Effector CD4-positive, alpha-beta T cell (primary cell): ENCODE results near the gene NDST4. TPM values are rescaled to one million over a fixed set of nuclear protein-coding genes. Genes with fewer than 3 reads are reported as not detected.

Experiments
- DNase-seq: peaks from one replicate; pipeline ENCODE4 v3.0.0-alpha.2; 2020
- total RNA-seq: gene quantifications from one replicate; lab custom pipeline; 2026; lab: John Stamatoyannopoulos, UW

The NDST4 gene
- not detected for total RNA-seq

- no peak for DNase-seq
Measured at GRCh38 chr4:115113506-115114106, at the start of gene NDST4. TSS of gene NDST4 (minus strand) at chr4:115113620. CDS start at chr4:115077036, 36,584 bp downstream.

DNA sequence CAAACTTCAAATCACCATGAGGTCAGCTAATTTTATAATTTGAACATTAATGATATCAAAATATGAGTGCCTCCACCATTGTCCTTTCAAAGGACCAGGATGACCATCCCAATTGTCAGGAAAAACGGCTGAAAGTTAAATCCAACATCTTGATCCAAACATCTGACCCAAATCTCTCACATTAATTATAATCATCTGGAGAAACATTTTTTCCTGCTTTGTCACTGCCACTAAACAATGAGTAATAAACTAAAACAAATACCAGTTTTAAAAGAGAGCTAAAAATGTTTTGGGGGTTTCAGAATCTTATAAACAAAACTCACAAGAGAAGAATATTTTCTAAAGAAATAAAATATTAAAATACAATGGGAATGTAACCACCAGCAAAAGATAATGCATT lies 45.7 kb upstream of the NDST4 start:
- no peak for DNase-seq

- DNase-seq, result no peak
Measured at GRCh38 chr4:115158296-115158695, 44.9 kb upstream of the NDST4 start.

- no peak for DNase-seq
Measured at GRCh38 chr4:115154826-115155225, 41.4 kb upstream of the NDST4 start.

DNA sequence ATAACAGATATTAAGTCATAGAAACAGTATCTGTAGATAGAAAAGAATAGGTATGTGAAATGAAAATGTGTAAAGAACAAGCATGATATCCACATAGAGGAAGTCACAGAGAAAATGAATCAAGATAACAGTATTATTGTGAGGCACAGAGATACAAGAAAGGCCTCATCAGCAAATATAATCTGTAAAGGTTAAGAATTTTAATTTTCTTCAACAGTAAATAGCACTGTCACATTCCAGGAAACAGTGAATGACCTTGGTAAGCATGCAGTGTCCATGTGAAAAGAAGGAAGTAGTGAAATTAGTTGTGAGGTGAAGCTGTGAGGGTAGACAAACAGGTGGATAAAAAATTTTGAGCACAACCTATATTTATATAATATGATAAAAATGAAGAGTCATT lies 39.5 kb upstream of the NDST4 start:
- DNase-seq, result no peak

GRCh38 chr4:115152081-115152480 lies 38.7 kb upstream of the NDST4 start:
- DNase-seq, result no peak

DNA sequence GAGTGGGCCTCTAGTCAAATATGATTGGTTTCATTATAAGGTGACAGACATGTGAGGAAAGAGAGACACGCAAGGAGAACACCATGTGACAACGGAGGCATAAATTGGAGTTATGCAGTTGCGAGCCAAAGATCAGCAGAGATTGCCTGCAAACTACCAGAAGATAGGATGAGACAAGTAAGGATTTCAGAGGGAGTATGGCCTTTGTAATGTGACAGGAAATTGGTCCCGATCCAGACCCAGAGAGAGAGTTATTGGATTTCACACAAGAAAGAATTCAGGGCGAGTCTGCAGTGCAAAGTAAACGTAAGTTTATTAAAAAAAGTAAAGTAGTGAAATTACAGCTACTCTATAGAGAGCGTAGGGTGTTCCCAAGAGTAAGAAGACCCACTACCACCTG lies 35.7 kb upstream of the NDST4 start:
- DNase-seq, result no peak

DNA sequence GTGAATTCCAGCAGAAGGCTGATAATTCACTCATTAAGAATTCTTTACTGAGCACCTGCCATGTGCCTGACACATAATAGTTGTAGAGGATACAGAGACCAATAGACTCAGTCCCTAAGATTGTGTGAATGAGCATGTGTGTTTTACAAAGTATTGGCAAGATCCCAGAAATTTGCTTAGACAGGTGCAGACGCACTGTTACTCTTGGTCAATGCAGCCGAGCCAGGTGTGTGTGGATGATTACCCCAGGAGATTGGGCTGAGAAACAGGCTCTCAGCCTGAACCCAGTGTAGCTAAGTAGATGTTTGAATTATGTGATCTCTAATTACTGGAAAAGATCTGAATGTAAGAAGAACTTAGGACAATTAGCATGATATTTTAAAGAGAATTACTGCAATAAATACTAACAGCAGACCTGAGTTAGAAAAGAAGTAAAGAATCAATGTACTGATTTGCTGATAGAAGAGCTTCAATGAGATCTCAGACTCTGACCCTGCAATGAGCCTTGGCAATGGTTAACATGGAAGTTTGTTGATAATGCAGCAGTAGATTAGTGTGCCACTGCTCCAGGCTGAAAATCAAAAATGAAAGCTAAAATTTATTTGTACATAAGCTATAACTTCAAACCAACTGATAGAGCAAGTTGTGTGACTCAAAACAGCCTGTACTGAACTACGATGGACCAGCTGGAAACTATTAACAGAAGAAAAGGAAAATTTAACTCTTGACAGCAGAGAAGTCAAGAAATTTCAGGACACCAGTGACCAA lies 32.2 kb upstream of the NDST4 start:
- DNase-seq, result no peak

- no peak for DNase-seq
Measured at GRCh38 chr4:115128037-115128436, 14.6 kb upstream of the NDST4 start.

DNA sequence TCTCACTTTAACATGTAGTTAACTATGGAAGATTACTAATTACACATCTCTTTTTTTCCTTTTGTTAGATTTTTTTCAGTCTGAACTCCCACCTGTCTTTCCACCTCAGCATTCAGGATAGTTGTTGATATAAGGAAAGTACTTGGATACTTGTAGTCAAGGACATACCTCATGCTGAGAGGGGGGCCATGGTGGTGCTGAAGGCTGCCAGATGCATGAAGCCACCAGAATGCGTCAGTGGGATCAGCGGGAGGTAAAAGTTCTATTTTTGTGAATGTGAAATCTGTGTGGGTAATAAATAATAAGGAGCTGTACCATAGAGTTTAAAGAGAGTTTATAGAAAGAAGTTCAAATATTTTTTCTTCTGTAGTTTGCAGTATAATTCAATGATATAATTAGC lies 13.1 kb upstream of the NDST4 start:
- no peak for DNase-seq

- no peak for DNase-seq
Measured at GRCh38 chr4:115121351-115122043, 8.1 kb upstream of the NDST4 start.

- DNase-seq, result no peak
Measured at GRCh38 chr4:115119804-115120352, 6.5 kb upstream of the NDST4 start.

GRCh38 chr4:115117651-115118050 lies 4.2 kb upstream of the NDST4 start:
- DNase-seq, result no peak

GRCh38 chr4:115110191-115111181 lies 2.9 kb downstream of the NDST4 start:
- DNase-seq, result no peak

- no peak for DNase-seq
Measured at GRCh38 chr4:115108850-115109249, 4.6 kb downstream of the NDST4 start.

DNA sequence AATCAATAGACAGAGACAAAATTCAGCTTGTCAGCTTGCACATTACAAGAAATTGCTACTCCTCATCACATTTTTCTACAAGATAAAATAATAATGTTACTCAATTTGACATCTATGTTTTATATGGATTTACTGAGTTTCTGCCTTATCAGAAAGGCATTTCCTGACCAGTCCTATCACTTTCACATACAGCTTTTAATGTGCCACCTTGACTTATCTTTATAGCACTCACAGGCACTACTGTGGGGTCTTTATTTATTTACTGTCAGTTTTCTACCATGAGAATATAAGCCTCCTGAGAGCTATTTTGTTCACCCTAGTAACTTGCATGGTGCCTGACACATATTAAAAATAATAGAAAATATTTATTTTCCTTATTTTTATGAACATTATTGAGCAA lies 6.0 kb downstream of the NDST4 start:
- no peak for DNase-seq

DNA sequence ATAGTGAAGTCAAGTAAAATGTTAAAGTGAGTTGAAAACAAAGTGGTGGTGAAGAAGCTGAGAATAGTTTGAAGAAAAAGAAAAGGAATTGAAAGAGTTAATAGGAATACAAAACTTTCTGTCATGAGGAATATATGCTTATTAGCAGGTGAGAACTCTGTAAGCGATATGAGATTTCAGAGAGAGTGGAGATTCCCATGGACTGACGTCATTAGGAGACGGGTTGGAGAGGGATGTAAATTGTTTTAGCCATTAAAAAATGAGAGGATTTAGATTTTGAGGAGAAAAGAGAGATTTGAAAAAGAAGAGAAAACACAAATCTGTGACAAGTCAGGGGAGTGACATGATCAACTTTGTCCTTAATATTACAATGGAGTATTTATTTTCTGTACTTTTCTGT lies 11.7 kb downstream of the NDST4 start:
- no peak for DNase-seq

DNA sequence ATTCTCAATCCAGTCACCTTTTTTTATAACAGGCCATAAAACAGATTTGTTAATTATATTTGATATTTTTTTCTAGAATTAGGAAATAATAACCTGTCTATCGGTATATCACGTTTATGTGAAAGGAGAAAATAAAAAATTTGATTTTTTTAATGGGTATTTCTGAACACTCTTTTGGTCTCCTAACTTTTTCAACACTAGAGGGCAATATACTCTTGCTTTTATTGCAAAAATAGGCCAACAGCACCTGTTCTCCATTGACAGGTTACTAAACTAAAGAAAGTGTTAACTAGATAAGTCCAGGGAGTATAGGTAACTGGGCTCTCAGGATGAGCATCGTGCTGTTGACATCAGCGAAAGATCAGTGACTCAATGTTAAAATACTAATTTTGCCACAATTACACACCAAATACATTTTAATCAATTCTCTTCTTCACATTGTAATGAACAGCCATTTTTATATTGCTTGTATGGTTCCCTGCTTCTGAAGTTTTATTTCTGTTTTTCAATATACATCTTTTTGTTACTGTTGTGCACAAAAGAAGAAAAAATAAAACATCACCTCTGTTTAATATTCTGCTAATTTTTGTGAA lies 22.8 kb downstream of the NDST4 start:
- no peak for DNase-seq

DNA sequence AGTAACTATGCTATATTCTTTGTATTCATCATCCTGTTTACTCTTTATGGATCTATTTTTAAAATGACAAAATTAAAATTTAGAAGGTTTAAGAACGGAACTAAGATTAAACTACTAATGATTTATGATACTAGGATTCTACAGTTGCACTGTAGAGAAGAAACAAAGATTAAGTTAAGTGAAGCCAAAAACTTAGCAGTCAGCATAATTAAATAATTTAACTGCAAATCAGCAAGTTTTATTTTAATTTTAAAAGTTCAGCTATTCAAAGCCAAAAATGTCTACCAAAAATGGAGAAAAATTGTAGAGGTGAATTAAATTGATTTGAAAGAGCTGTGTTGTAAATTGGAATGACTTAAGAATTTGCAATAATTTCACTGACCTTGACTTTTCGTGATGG lies 30.8 kb downstream of the NDST4 start:
- DNase-seq, result no peak

DNA sequence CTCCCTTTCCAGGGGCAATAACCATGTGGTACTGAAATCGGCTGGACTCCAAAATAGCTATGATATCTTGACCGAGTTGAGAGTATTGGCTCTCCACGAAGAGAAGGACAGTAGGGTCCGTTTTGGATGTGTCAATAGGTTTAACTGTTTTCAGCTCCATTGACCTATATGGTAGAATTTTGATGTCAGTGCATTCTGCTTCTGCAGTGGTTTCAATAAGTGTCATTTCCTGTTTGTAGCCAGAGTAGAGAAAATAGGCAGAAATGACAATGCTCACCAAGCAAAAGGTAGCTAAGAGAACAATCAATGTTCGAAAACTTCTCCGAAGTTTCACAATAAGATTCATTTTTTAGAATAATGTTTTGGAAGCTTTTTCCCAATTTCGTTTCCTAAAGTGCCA lies 36.7 kb downstream of the NDST4 start:
- no peak for DNase-seq

DNA sequence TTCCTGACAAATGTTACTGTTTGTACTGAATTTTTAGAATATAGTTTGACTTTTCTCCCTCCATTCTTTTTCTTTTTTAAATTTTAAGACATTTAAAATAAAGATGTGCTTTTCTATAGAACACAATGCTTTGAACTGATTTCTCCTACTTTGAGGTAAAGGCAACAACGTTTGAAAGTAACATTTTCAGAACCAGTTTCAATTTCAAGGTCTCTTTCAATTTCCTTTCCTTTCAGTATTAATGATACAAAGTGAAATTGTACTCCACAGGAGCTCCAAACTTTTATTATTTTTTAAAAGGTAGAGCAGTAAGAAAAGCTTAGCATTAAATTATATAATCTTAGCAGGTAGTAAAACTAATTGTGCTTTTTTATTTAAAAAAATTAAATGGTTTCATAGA lies 54.9 kb downstream of the NDST4 start:
- no peak for DNase-seq

- no peak for DNase-seq
Measured at GRCh38 chr4:115054836-115055235, 58.6 kb downstream of the NDST4 start.
